AG04450 (cell line): ENCODE data around the gene TTC17. TPM values are rescaled to one million over a fixed set of nuclear protein-coding genes. Genes with fewer than 3 reads are reported as not detected.

Source experiments
- CTCF ChIA-PET: fragments of 300-600, 350-600 bp; formaldehyde crosslinking; extraction: SDS; loops from one replicate; lab custom pipeline; 2022; ENCODE audit warnings: antibody characterized with exemption, inconsistent platforms; lab: Charles Lee
- POLR2A ChIA-PET: fragments of 350-600 bp; formaldehyde crosslinking; extraction: SDS; loops from one replicate; lab custom pipeline; 2021; ENCODE audit warnings: antibody characterized with exemption, inconsistent platforms; lab: Yijun Ruan, JAX
- DNase-seq: peaks from one replicate; pipeline ENCODE4 v3.0.0-alpha.2; 2011; ENCODE audit warnings: low read depth, low spot score
- H3K27ac ChIP-seq: one replicate; pipeline ENCODE4 v1.5.1; 2012; ENCODE audit warnings: low read depth, low read length, control low read depth
- H3K27me3 ChIP-seq: one replicate; pipeline ENCODE4 v1.6.0; 2012; ENCODE audit warnings: low read length; ENCODE audit not compliant: control insufficient read depth, insufficient read depth
- H3K4me3 ChIP-seq: 2 replicates; pipeline ENCODE4 v1.5.1; 2011; ENCODE audit warnings: mild to moderate bottlenecking, low read depth, low read length, control low read depth
- H3K9me3 ChIP-seq: 2 replicates; pipeline ENCODE4 v1.5.1; 2012; ENCODE audit warnings: low read length; ENCODE audit not compliant: control insufficient read depth, insufficient read depth
- CTCF ChIP-seq: IDR thresholded peaks from 2 replicates; pipeline ENCODE4 v1.5.1; 2011; ENCODE audit warnings: low read depth, low read length, control low read depth, inconsistent platforms
- polyA plus RNA-seq: library from polyadenylated mRNA; depleted of rRNA; stranded (reverse); fragments of >200 nt; gene quantifications from 2 replicates; pipeline ENCODE4 v1.2.3, GENCODE V29; 2011; rRNA removed
- small RNA-seq: library from RNA; depleted of rRNA; stranded (forward); fragments of <200 nt; gene quantifications from one replicate; pipeline ENCODE3, GENCODE V24; 2012; ENCODE audit warnings: low read depth; ENCODE audit not compliant: insufficient read length

TTC17 gene
- polyA plus RNA-seq, 1 experiment = 111 TPM

GRCh38 chr11:43542750-43543712, 184.3 kb downstream of the TTC17 start:
- POLR2A ChIA-PET = no interaction called here
- no peak overlapping the region for H3K27ac ChIP-seq
- H3K9me3 ChIP-seq = peaks cover 3% of the 10 kb centered on the region; the same call in 1 of the 2 replicates
- DNase-seq = no peak
- H3K27me3 ChIP-seq = peaks cover 22% of the 10 kb centered on the region
- CTCF ChIA-PET = interaction anchor here (1.0 kb wide), 1 partner anchor 24 kb away, joined by 4 read pairs; no protein-coding TSS in a partner anchor
- no peak for TF ChIP-seq CTCF
- H3K4me3 ChIP-seq = no peak overlapping the region

Small RNA genes within 50 kb of the gene (small RNA-seq; reads per million reads assigned to genes)
- gene RF00019 (not detected), gene RN7SKP287 (not detected)

Other genes starting within 250 kb of the TTC17 start
- 66.7 and 89.5 TPM in 2 replicates for gene API5, start 46.9 kb upstream of the TTC17 start, polyA plus RNA-seq